Gastrocnemius medialis (tissue), 4 donors: ENCODE results near the gene RAD21L1. TPM values are rescaled to one million over a fixed set of nuclear protein-coding genes. Genes with fewer than 3 reads are reported as not detected.

ENCODE experiments used
- ATAC-seq, 2 donors: fragments of 150-250 bp; one replicate each; pipeline ENCODE4 v1.9.1; 2016
- DNase-seq, 2 donors: peaks; one replicate each; pipeline ENCODE4 v3.0.0-alpha.2; 2019
- H3K27ac ChIP-seq, 4 donors: fragments of 200-600 bp; sonication (generic); 1 replicate in 1 of 4; 2 replicates in 3 of 4; pipeline ENCODE4 v1.5.1; 2016 to 2018; ENCODE audit warnings: mild to moderate bottlenecking in 2 of 4, moderate library complexity in 1 of 4
- H3K27me3 ChIP-seq, 3 donors: fragments of 200-600 bp; sonication (generic) in 2 of 3; 1 replicate in 1 of 3; 2 replicates in 2 of 3; pipeline versions ENCODE4 v1.5.1 to v1.6.0; 2016 to 2019; ENCODE audit warnings: mild to moderate bottlenecking in 1 of 3, moderate library complexity in 1 of 3
- H3K36me3 ChIP-seq, 2 donors: fragments of 200-600 bp; sonication (generic) in 1 of 2; one replicate each; pipeline ENCODE4 v1.5.1; 2017 to 2018
- H3K4me1 ChIP-seq, 2 donors: fragments of 200-600 bp; sonication (generic) in 1 of 2; one replicate each; pipeline ENCODE4 v1.5.1; 2016 to 2017; ENCODE audit warnings: mild to moderate bottlenecking in 2 of 2
- H3K4me3 ChIP-seq, 4 donors: fragments of 200-600 bp; sonication (generic) in 3 of 4; 1 replicate in 1 of 4; 2 replicates in 3 of 4; pipeline ENCODE4 v1.5.1; 2016 to 2019; ENCODE audit warnings: mild to moderate bottlenecking in 2 of 4
- H3K9me3 ChIP-seq, 3 donors: fragments of 200-600 bp; sonication (generic) in 2 of 3; 1 replicate in 1 of 3; 2 replicates in 2 of 3; pipeline ENCODE4 v1.5.1; 2016 to 2019
- POLR2A ChIP-seq, 2 donors: fragments of 450-650 bp; IDR thresholded peaks; one replicate each; pipeline ENCODE4 v1.6.1; 2017; ENCODE audit warnings: antibody characterized with exemption in 2 of 2, mild to moderate bottlenecking in 2 of 2, moderate library complexity in 2 of 2
- in situ Hi-C, 4 donors: fragments of 200-750 bp; cut with MboI; loops; one replicate each; pipeline versions ENCODE4 v1.15.0 to v1.8.0; 2017; ENCODE audit warnings: low sequenced_read_pairs in 4 of 4
- intact Hi-C: fragments of 100-400 bp; cut with DNase I; formaldehyde crosslinking; loops from one replicate; pipeline ENCODE4 v1.15.1; 2023; ENCODE audit warnings: low total_unique reads
- total RNA-seq, 4 donors: library from RNA; depleted of rRNA; stranded (reverse); fragments of >200 nt; gene quantifications; one replicate each; pipeline versions ENCODE4 v1.1.0 to v1.2.3, GENCODE V29; 2016
- TF ChIP-seq, protein P1 (sequence below), 5 experiments: fragments of 450-650 bp in 3 of 5; fragments of 200-600 bp in 2 of 5; sonication (generic) in 2 of 5; IDR thresholded peaks in 4 of 5; conservative IDR thresholded peaks in 1 of 5; 1 replicate in 4 of 5; 2 replicates in 1 of 5; pipeline ENCODE4 v1.5.1; 2016 to 2019; ENCODE audit warnings: antibody characterized with exemption in 5 of 5, mild to moderate bottlenecking in 3 of 5, moderate library complexity in 3 of 5

The RAD21L1 gene
- total RNA-seq, 4 donors from 2014 or later: 0.18 TPM; not detected in 3

DNA sequence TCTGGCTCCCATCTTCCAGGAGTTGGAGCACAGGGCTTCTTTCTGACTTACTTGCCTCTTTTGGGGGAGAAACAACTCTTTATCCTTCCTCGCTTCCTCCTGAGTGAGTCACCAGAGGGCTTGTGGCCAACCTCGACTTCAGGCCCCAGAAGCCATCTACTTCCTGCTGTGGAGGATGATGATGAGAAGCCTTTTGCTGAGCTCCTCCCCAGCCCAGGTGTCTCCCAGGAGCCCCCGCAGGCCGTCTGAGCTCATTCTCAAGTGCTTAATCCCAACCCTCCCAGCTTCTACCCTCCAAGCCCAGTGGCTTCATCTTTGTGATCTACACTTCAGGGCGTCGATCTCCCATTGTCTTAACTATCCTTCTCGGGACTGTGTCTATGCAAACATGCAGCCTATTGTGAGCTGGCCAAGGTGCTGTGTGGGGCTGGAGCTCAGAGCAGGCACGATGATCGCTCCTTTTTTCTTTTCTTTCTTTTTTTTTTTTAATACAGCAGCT lies 75.2 kb downstream of the RAD21L1 start:
- TF ChIP-seq POLR2A (IDR thresholded peaks at IDR 0.05): no peak
- TF ChIP-seq, protein P1, sequence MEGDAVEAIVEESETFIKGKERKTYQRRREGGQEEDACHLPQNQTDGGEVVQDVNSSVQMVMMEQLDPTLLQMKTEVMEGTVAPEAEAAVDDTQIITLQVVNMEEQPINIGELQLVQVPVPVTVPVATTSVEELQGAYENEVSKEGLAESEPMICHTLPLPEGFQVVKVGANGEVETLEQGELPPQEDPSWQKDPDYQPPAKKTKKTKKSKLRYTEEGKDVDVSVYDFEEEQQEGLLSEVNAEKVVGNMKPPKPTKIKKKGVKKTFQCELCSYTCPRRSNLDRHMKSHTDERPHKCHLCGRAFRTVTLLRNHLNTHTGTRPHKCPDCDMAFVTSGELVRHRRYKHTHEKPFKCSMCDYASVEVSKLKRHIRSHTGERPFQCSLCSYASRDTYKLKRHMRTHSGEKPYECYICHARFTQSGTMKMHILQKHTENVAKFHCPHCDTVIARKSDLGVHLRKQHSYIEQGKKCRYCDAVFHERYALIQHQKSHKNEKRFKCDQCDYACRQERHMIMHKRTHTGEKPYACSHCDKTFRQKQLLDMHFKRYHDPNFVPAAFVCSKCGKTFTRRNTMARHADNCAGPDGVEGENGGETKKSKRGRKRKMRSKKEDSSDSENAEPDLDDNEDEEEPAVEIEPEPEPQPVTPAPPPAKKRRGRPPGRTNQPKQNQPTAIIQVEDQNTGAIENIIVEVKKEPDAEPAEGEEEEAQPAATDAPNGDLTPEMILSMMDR (IDR thresholded peaks at IDR 0.05 in 4 of 5, conservative IDR thresholded peaks at IDR 0.05 in 1 of 5): no peak
- in situ Hi-C loops: no loop called here
- H3K4me1 ChIP-seq: no peaks in the 10 kb centered on the region
- no peaks in the 10 kb centered on the region for H3K27me3 ChIP-seq
- ATAC-seq (no peak), DNase-seq (no peak)
- no peaks in the 10 kb centered on the region for H3K36me3 ChIP-seq
- H3K27ac ChIP-seq: no peak overlapping the region
- H3K9me3 ChIP-seq: no peaks in the 10 kb centered on the region
- no peak overlapping the region for H3K4me3 ChIP-seq
- intact Hi-C loops: no loop called here

DNA sequence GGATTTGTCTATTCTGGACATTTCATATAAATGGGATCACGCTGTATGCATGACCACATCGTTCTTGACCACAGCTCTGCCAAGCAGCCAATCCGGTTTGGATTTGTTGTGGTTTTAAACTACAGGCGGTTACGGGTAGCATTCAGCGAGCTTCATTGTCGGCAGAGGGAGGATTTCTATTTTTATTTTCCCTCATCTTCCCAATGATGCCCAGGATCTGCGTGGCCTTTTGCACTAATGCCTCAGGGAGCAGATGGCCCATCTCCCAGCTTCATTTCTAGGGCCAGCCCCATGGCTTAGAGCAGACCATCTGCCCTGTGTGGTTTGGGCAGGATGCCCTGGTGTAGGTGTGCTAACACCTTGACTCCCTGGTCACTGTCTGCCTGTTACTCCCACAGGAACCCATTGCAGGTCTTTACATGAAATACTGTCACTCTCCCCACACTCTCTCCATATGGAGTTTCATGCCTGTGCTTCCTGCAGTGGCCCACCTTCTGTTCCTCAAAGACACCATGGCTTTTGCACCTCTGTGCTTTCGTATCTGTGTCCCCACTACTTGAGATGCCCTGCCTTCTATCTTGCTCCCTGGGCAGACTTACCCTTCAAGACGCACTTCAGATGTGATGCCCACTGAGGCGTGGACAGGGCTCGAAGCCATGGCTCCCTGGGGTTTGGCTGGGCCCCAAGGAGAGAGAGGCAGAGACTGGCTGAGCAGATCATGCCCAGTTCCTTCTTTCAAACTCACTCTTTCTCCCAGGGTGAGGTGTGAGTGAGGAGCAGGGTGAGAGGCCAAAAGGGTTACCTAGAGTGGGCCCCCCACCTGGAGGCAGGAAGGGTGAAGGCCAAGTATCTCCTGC lies 77.1 kb downstream of the RAD21L1 start:
- no peaks in the 10 kb centered on the region for H3K4me1 ChIP-seq
- no peak overlapping the region for H3K27ac ChIP-seq
- no peak for TF ChIP-seq POLR2A (IDR thresholded peaks at IDR 0.05)
- TF ChIP-seq, protein P1 (IDR thresholded peaks at IDR 0.05 in 4 of 5, conservative IDR thresholded peaks at IDR 0.05 in 1 of 5): no peak
- no peaks in the 10 kb centered on the region for H3K36me3 ChIP-seq
- no peaks in the 10 kb centered on the region for H3K27me3 ChIP-seq
- in situ Hi-C loops: no loop called here
- DNase-seq: no peak
- ATAC-seq: no peak
- intact Hi-C loops: no loop called here
- H3K9me3 ChIP-seq: no peaks in the 10 kb centered on the region
- H3K4me3 ChIP-seq: no peak overlapping the region

DNA sequence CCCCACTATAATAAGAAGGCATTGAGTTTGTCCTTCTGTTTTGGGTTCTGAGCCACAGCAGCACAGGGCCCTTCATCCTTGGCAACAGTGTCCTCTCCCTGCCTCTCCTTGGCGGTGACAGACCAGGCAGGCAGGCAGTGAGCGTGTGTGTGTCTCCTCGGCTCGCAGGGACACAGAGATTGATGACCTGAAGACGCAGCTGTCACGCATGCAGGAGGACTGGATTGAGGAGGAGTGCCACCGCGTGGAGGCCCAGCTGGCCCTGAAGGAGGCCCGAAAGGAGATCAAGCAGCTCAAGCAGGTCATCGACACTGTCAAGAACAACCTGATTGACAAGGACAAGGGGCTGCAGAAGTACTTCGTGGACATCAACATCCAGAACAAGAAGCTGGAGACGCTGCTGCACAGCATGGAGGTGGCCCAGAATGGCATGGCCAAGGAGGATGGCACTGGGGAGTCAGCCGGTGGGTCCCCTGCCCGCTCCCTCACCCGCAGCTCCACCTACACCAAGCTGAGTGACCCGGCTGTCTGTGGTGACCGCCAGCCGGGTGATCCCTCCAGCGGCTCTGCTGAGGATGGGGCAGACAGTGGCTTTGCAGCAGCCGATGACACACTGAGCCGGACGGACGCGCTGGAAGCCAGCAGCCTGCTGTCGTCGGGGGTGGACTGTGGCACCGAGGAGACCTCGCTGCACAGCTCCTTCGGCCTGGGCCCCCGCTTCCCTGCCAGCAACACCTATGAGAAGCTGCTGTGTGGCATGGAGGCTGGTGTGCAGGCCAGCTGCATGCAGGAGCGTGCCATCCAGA lies 79.1 kb downstream of the RAD21L1 start:
- Histone ChIP-seq H3K27me3 (no peaks in the 10 kb centered on the region), H3K4me3 (no peak overlapping the region), H3K36me3 (no peaks in the 10 kb centered on the region), H3K9me3 (no peaks in the 10 kb centered on the region), H3K27ac (no peak overlapping the region), H3K4me1 (no peaks in the 10 kb centered on the region)
- ATAC-seq (peak in 1 of 2 donors; percentile 64), DNase-seq (no peak)
- TF ChIP-seq POLR2A (IDR thresholded peaks at IDR 0.05): no peak
- TF ChIP-seq, protein P1 (IDR thresholded peaks at IDR 0.05 in 4 of 5, conservative IDR thresholded peaks at IDR 0.05 in 1 of 5): peak in 1 of 5 experiments; percentile 15
- in situ Hi-C loops: no loop called here
- intact Hi-C loops: no loop called here

Other genes with a start within 250 kb of the RAD21L1 start
- gene RSPO4, start 223.7 kb upstream of the RAD21L1 start, total RNA-seq: not detected
- 100 to 1,000 TPM; 174 to 433 (median 247) TPM for gene PSMF1, start 107.4 kb upstream of the RAD21L1 start, total RNA-seq
- gene TMEM74B, start 41.1 kb upstream of the RAD21L1 start, total RNA-seq: under 1 TPM in 2 of 4 donors, not detected in 2; 0.42 to 0.82 TPM
- gene C20orf202, start 22.6 kb upstream of the RAD21L1 start, total RNA-seq: under 1 TPM in 1 of 4 donors, not detected in 3; 0.24 TPM
- 10 to 100 TPM in 3 of 4 donors, 1 to 10 TPM in 1; 3.1 to 27.4 (median 15.9) TPM for gene SNPH, start 40.2 kb downstream of the RAD21L1 start, total RNA-seq
- gene SDCBP2, start 103.1 kb downstream of the RAD21L1 start, total RNA-seq: 1 to 10 TPM; 1.3 to 2.9 (median 2.1) TPM
- 10 to 100 TPM; 27.7 to 89.4 (median 52.5) TPM for gene FKBP1A, start 167.0 kb downstream of the RAD21L1 start, total RNA-seq
- 10 to 100 TPM; 68.0 to 91.4 (median 80.6) TPM for gene NSFL1C, start 240.8 kb downstream of the RAD21L1 start, total RNA-seq